GM18519 (cell line): Measurements from ENCODE around the gene ZNF174.
A peak's percentile ranks its signal among the peaks of the same experiment; 100 is the strongest.

ENCODE experiments used
- ATAC-seq: cut with Tn5 transposase; IDR thresholded peaks from one replicate; pipeline ENCODE4 v1.9.1; 2021; ENCODE audit warnings: mild to moderate bottlenecking, moderate library complexity; ENCODE audit not compliant: unreplicated experiment, low FRiP score

Gene ZNF174

GRCh38 chr16:3443108-3444031 lies 42.4 kb downstream of the ZNF174 start, which contains the start of the genes NAA60 and ZNF597:
TSS of gene NAA60 (plus strand) at chr16:3443680. CDS start at chr16:3476228, 32,548 bp downstream.
TSS of gene ZNF597 (minus strand) at chr16:3443504. CDS start at chr16:3443153, 351 bp downstream.
- ATAC-seq = peak; percentile 74

DNA sequence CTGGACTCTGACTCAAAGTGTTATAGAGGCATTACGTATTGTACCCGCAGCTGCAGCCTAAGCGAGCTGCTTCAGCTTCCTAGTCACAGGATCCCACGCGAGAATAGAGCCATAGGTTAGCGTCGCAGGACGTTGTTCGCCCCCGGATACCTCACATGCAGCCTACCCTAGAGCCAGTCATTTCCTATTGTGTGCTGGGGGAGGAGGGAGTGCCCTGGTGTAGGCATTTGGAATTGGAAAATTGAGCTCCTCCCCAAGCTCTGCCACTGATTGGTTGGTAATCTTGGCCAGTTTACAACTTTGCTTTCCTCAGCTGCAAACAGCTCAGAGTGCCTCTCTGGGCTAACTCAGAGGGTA lies 43.0 kb downstream of the ZNF174 start:
- no peak for ATAC-seq

GRCh38 chr16:3454093-3454492 lies 53.1 kb downstream of the ZNF174 start:
- no peak for ATAC-seq

DNA sequence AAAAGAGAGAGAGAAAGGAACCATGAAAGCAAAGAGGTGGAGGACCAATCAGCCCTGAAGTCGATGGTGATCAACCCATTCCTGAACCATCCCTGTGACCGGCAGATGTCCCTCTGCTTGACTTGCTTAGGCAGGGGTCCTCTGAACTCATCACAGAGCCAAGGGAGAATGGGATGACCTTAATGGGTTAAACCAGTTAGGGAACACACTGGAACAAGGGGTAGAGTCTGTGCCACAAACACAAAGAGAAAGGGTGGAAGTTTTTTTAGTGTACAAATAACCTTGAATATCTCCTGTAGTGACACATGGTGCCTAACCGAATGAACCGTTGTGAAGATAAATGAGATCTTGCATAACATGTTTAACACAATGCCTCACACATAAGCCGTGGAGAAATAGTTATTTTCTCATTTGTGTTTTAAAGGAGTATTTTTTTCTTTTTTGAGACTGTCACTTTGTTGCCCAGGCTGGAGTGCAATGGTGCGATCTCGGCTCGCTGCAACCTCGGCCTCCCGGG lies 53.7 kb downstream of the ZNF174 start:
- ATAC-seq = no peak

- peak; percentile 65 for ATAC-seq
These were observed 56.6 kb downstream of the ZNF174 start for GRCh38 chr16:3457434-3458252.

- no peak for ATAC-seq
These were observed 57.4 kb downstream of the ZNF174 start for GRCh38 chr16:3458278-3458851.

GRCh38 chr16:3458852-3459361 lies 57.9 kb downstream of the ZNF174 start:
- ATAC-seq = no peak
